Caco-2 (cell line): Measurements from ENCODE around the gene RPS14. TPM values are rescaled to one million over a fixed set of nuclear protein-coding genes. Genes with fewer than 3 reads are reported as not detected.
A peak's percentile ranks its signal among the peaks of the same experiment; 100 is the strongest.

Experiments used
- BruUV-seq: library from RNA; stranded (reverse); fragments of 400-500 nt; replicated peaks from 2 replicates; lab custom pipeline; 2021; lab: Mats Ljungman, UMichigan
- CTCF ChIA-PET: fragments of 300-600 bp; sonication (Branson Sonifier 250); formaldehyde crosslinking; loops from one replicate; lab custom pipeline; 2022; ENCODE audit warnings: antibody characterized with exemption; lab: Charles Lee
- POLR2A ChIA-PET: fragments of 300-600 bp; sonication (Branson Sonifier 250); formaldehyde crosslinking; loops from one replicate; lab custom pipeline; 2022; ENCODE audit warnings: antibody characterized with exemption; lab: Charles Lee
- DNase-seq, 2 experiments: peaks; one replicate each; pipeline versions ENCODE4 v3.0.0 to v3.0.0-alpha.2; 2020 to 2022
- H3K27me3 ChIP-seq: replicated peaks from 2 replicates; pipeline ENCODE4 v1.6.0; 2011; ENCODE audit warnings: low read length; ENCODE audit not compliant: control insufficient read depth, insufficient read depth
- H3K36me3 ChIP-seq: 2 replicates; pipeline ENCODE4 v1.5.1; 2011; ENCODE audit warnings: low read length; ENCODE audit not compliant: control insufficient read depth, insufficient read depth
- H3K4me1 ChIP-seq: fragments of 250-450 bp; sonication (Bioruptor Pico); 2 replicates; pipeline ENCODE4 v1.5.1; 2020; ENCODE audit warnings: mild to moderate bottlenecking
- H3K4me3 ChIP-seq: 2 replicates; pipeline ENCODE4 v1.5.1; 2011; ENCODE audit warnings: low read depth, mild to moderate bottlenecking, control low read depth, low read length
- H3K9me3 ChIP-seq: fragments of 250-450 bp; sonication (Bioruptor Pico); 2 replicates; pipeline ENCODE4 v1.5.1; 2020; ENCODE audit warnings: mild to moderate bottlenecking, moderate library complexity
- H3K27ac Mint-ChIP-seq: one replicate; pipeline ENCODE4 v1.8.0; 2022; ENCODE audit warnings: mixed read lengths; ENCODE audit not compliant: unreplicated experiment
- H3K27me3 Mint-ChIP-seq: one replicate; pipeline ENCODE4 v1.8.0; 2022; ENCODE audit warnings: mixed read lengths; ENCODE audit not compliant: insufficient read depth, unreplicated experiment
- H3K36me3 Mint-ChIP-seq: one replicate; pipeline ENCODE4 v1.8.0; 2022; ENCODE audit warnings: mild to moderate bottlenecking, mixed read lengths; ENCODE audit not compliant: insufficient read depth, unreplicated experiment
- H3K4me1 Mint-ChIP-seq: one replicate; pipeline ENCODE4 v1.8.0; 2022; ENCODE audit warnings: low read depth, mixed read lengths; ENCODE audit not compliant: unreplicated experiment
- H3K4me3 Mint-ChIP-seq: one replicate; pipeline ENCODE4 v1.8.0; 2022; ENCODE audit warnings: mild to moderate bottlenecking, moderate library complexity, mixed read lengths; ENCODE audit not compliant: unreplicated experiment
- H3K9me3 Mint-ChIP-seq: one replicate; pipeline ENCODE4 v1.8.0; 2022; ENCODE audit warnings: mixed read lengths; ENCODE audit not compliant: unreplicated experiment
- CTCF ChIP-seq, 2 experiments: fragments of 200-600 bp in 1 of 2; IDR thresholded peaks; 1 replicate in 1 of 2; 2 replicates in 1 of 2; pipeline versions ENCODE4 v1.5.1 to v1.8.0; 2011 to 2022; ENCODE audit warnings: antibody characterized with exemption in 1 of 2, control low read depth in 1 of 2, inconsistent platforms in 1 of 2, low read depth in 1 of 2, low read length in 1 of 2, mild to moderate bottlenecking in 1 of 2, moderate library complexity in 1 of 2; ENCODE audit not compliant: insufficient read depth in 1 of 2, severe bottlenecking in 1 of 2, unreplicated experiment in 1 of 2
- intact Hi-C: fragments of 100-400 bp; cut with micrococcal nuclease; formaldehyde crosslinking; loops from one replicate; pipeline ENCODE4 v1.10.0; 2022; ENCODE audit not compliant: unreplicated experiment
- total RNA-seq: library from RNA; stranded (reverse); gene quantifications from 2 replicates; pipeline ENCODE4 v1.2.3, GENCODE V29; 2022

Gene RPS14
- total RNA-seq, 1 experiment from 2014 or later, result 2,300 TPM

DNA sequence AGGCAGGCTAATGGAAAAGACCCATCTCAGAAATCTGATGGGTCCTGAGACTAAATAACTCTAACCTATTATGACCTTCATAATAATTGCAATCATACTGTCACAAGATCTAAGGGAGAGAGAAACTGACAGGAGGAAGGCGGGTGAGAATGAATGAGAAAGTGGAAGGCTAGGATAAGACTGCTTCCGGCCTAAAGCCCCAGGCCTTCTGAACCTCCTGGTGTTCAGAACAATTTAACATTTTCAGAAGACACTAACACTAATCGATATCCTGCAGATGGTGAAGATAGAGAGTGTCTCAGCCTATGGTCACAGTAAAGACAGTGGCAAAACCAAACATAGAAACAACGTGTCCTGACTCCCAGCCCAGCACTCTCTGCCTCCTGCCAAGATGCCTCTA, 1.2 kb downstream of the RPS14 start:
- DNase-seq, result no peak
- H3K36me3 ChIP-seq, result peaks cover 20% of the 10 kb centered on the region
- Mint-ChIP-seq H3K36me3 (peaks cover 68% of the 10 kb centered on the region), H3K4me1 (peaks cover 8% of the 10 kb centered on the region), H3K4me3 (peak overlapping the region; percentile 89), H3K27me3 (no peaks in the 10 kb centered on the region), H3K27ac (peak overlapping the region; percentile 99), H3K9me3 (no peaks in the 10 kb centered on the region)
- H3K4me3 ChIP-seq, result peak overlapping the region; percentile 66
- TF ChIP-seq CTCF (IDR thresholded peaks at IDR 0.05; ENCODE audit: insufficient read depth in 1 of 2, low read depth in 1 of 2, low read length in 1 of 2, severe bottlenecking in 1 of 2, unreplicated experiment in 1 of 2), result no peak
- H3K27me3 ChIP-seq, result no peaks in the 10 kb centered on the region
- ChIA-PET POLR2A (no interaction called here), CTCF (no interaction called here)
- BruUV-seq, result no TSS peak
- intact Hi-C loops, result no loop called here
- H3K9me3 ChIP-seq, result no peaks in the 10 kb centered on the region
- 0 out of 2 replicates have a peak, but pooled peaks cover 4% of the 10 kb centered on the region for H3K4me1 ChIP-seq

GRCh38 chr5:150447188-150447587, 2.4 kb downstream of the RPS14 start:
- Histone ChIP-seq H3K4me1 (0 out of 2 replicates have a peak, but pooled peaks cover 4% of the 10 kb centered on the region), H3K36me3 (peaks cover 20% of the 10 kb centered on the region), H3K27me3 (no peaks in the 10 kb centered on the region), H3K9me3 (no peaks in the 10 kb centered on the region), H3K4me3 (no peak overlapping the region)
- TF ChIP-seq CTCF (IDR thresholded peaks at IDR 0.05; ENCODE audit: insufficient read depth in 1 of 2, low read depth in 1 of 2, low read length in 1 of 2, severe bottlenecking in 1 of 2, unreplicated experiment in 1 of 2), result no peak
- no peaks in the 10 kb centered on the region for H3K27me3 Mint-ChIP-seq
- no TSS peak for BruUV-seq
- POLR2A ChIA-PET, result no interaction called here
- intact Hi-C loops, result no loop called here
- no peak for DNase-seq
- no peak overlapping the region for H3K27ac Mint-ChIP-seq
- H3K36me3 Mint-ChIP-seq, result peaks cover 79% of the 10 kb centered on the region
- H3K4me1 Mint-ChIP-seq, result peaks cover 8% of the 10 kb centered on the region
- H3K9me3 Mint-ChIP-seq, result no peaks in the 10 kb centered on the region
- peak overlapping the region; percentile 89 for H3K4me3 Mint-ChIP-seq
- CTCF ChIA-PET, result no interaction called here

- Histone ChIP-seq H3K4me3 (no peak overlapping the region), H3K36me3 (peaks cover 20% of the 10 kb centered on the region), H3K9me3 (no peaks in the 10 kb centered on the region), H3K27me3 (no peaks in the 10 kb centered on the region), H3K4me1 (0 out of 2 replicates have a peak, but pooled peaks cover 4% of the 10 kb centered on the region)
- BruUV-seq, result no TSS peak
- H3K27ac Mint-ChIP-seq, result no peak overlapping the region
- H3K27me3 Mint-ChIP-seq, result no peaks in the 10 kb centered on the region
- no peak for DNase-seq
- peaks cover 86% of the 10 kb centered on the region for H3K36me3 Mint-ChIP-seq
- H3K4me1 Mint-ChIP-seq, result peaks cover 8% of the 10 kb centered on the region
- intact Hi-C loops, result no loop called here
- CTCF ChIA-PET, result no interaction called here
- H3K9me3 Mint-ChIP-seq, result no peaks in the 10 kb centered on the region
- POLR2A ChIA-PET, result no interaction called here
- TF ChIP-seq CTCF (IDR thresholded peaks at IDR 0.05; ENCODE audit: insufficient read depth in 1 of 2, low read depth in 1 of 2, low read length in 1 of 2, severe bottlenecking in 1 of 2, unreplicated experiment in 1 of 2), result no peak
- no peak overlapping the region for H3K4me3 Mint-ChIP-seq
Observed at GRCh38 chr5:150446583-150446982, 3.0 kb downstream of the RPS14 start.
